GM23338 (cell line): ENCODE results near the gene F12. TPM values are rescaled to one million over a fixed set of nuclear protein-coding genes. Genes with fewer than 3 reads are reported as not detected.

Experiments used
- CREB1 ChIP-seq: fragments of 250-450 bp; sonication (Bioruptor Pico); IDR thresholded peaks from 2 replicates; pipeline ENCODE4 v1.5.0; 2020; ENCODE audit warnings: low read depth, mild to moderate bottlenecking, moderate library complexity
- CTCF ChIP-seq, 2 experiments: fragments of 200-600 bp in 1 of 2; sonication (generic) in 1 of 2; conservative IDR thresholded peaks; 2 replicates each; pipeline versions ENCODE4 v1.5.1 to v1.6.1; 2016 to 2017; ENCODE audit warnings: antibody characterized with exemption in 2 of 2, low read depth in 2 of 2, mild to moderate bottlenecking in 2 of 2, moderate library complexity in 1 of 2
- ETS1 ChIP-seq: IDR thresholded peaks from 2 replicates; pipeline ENCODE4 v1.6.1; 2016; ENCODE audit warnings: antibody characterized with exemption
- EZH2 ChIP-seq: fragments of 200-600 bp; sonication (generic); IDR thresholded peaks from one replicate; pipeline ENCODE4 v1.8.0; 2017; ENCODE audit warnings: antibody characterized with exemption, mild to moderate bottlenecking, low read depth; ENCODE audit not compliant: unreplicated experiment
- JUNB ChIP-seq: IDR thresholded peaks from one replicate; pipeline ENCODE4 v1.6.1; 2016; ENCODE audit warnings: antibody characterized with exemption; ENCODE audit not compliant: unreplicated experiment
- POLR2AphosphoS5 ChIP-seq: IDR thresholded peaks from 2 replicates; pipeline ENCODE4 v1.6.1; 2016; ENCODE audit warnings: antibody characterized with exemption, low read depth
- ZNF114 ChIP-seq: fragments of 250-450 bp; sonication (Bioruptor Pico); IDR thresholded peaks from 2 replicates; pipeline ENCODE4 v1.5.0; 2020; ENCODE audit warnings: mild to moderate bottlenecking, moderate library complexity
- ZNF462 ChIP-seq: fragments of 250-450 bp; sonication (Bioruptor Pico); IDR thresholded peaks from 2 replicates; pipeline ENCODE4 v1.5.0; 2020; ENCODE audit warnings: mild to moderate bottlenecking, moderate library complexity
- polyA plus RNA-seq: library from polyadenylated mRNA; unstranded; fragments of >200 nt; fragmentation: Nextera tagmentation; extraction: Ambion mirVana; gene quantifications from 2 replicates; pipeline ENCODE4 v1.2.1, GENCODE V29; 2016
- total RNA-seq: library from RNA; depleted of rRNA; stranded (reverse); fragments of >200 nt; shearing (Covaris generic); gene quantifications from 2 replicates; pipeline ENCODE4 v1.2.3, GENCODE V29; 2014

Gene F12
- total and polyA plus RNA-seq, 2 experiments from 2014 or later, result 2.9 to 8.0 TPM

GRCh38 chr5:177456591-177456964 is 47.2 kb upstream of the F12 start (continued):
- no peak for TF ChIP-seq ZNF462
- TF ChIP-seq JUNB, result no peak
- TF ChIP-seq ZNF114 (CRISPR knock-in tag), result no peak
- TF ChIP-seq EZH2, result no peak
- no peak for TF ChIP-seq CTCF (conservative IDR thresholded peaks at IDR 0.05; ENCODE audit: low read depth in 2 of 2)
- TF ChIP-seq POLR2AphosphoS5, result no peak
- no peak for TF ChIP-seq ETS1
- no peak for TF ChIP-seq CREB1 (CRISPR knock-in tag)
